Osteocyte (in vitro differentiated cells): ENCODE data around the gene CNKSR1. TPM values are rescaled to one million over a fixed set of nuclear protein-coding genes. Genes with fewer than 3 reads are reported as not detected.

ENCODE experiments used
- DNase-seq: peaks from one replicate; pipeline ENCODE4 v3.0.0; 2021; ENCODE audit warnings: mixed read lengths; ENCODE audit not compliant: unreplicated experiment; ENCODE audit errors: extremely low spot score
- H3K27ac Mint-ChIP-seq: one replicate; pipeline ENCODE4 v1.8.0; 2021; ENCODE audit warnings: mild to moderate bottlenecking, mixed read lengths; ENCODE audit not compliant: unreplicated experiment
- H3K27me3 Mint-ChIP-seq: one replicate; pipeline ENCODE4 v1.8.0; 2021; ENCODE audit warnings: mixed read lengths; ENCODE audit not compliant: unreplicated experiment
- H3K36me3 Mint-ChIP-seq: one replicate; pipeline ENCODE4 v1.8.0; 2021; ENCODE audit warnings: mixed read lengths; ENCODE audit not compliant: unreplicated experiment
- H3K4me1 Mint-ChIP-seq: one replicate; pipeline ENCODE4 v1.8.0; 2021; ENCODE audit warnings: mixed read lengths; ENCODE audit not compliant: unreplicated experiment
- H3K4me3 Mint-ChIP-seq: one replicate; pipeline ENCODE4 v1.8.0; 2021; ENCODE audit warnings: mild to moderate bottlenecking, moderate library complexity, mixed read lengths; ENCODE audit not compliant: unreplicated experiment
- H3K9me3 Mint-ChIP-seq: one replicate; pipeline ENCODE4 v1.8.0; 2021; ENCODE audit warnings: mixed read lengths; ENCODE audit not compliant: unreplicated experiment
- CTCF ChIP-seq: fragments of 200-600 bp; sonication (generic); IDR thresholded peaks from 2 replicates; pipeline ENCODE4 v1.5.0; 2021; ENCODE audit warnings: antibody characterized with exemption, mild to moderate bottlenecking, moderate library complexity
- total RNA-seq: library from RNA; stranded (reverse); gene quantifications from 2 replicates; pipeline ENCODE4 v1.2.1, GENCODE V29; 2021

Gene CNKSR1
- total RNA-seq, 1 donor from 2014 or later: 1.1 TPM

GRCh38 chr1:26180010-26180506 is 2.8 kb downstream of the CNKSR1 start:
- DNase-seq: no peak
- no peaks in the 10 kb centered on the region for H3K9me3 Mint-ChIP-seq
- H3K4me3 Mint-ChIP-seq: no peak overlapping the region
- no peak for TF ChIP-seq CTCF
- H3K36me3 Mint-ChIP-seq: no peaks in the 10 kb centered on the region
- no peak overlapping the region for H3K27ac Mint-ChIP-seq
- no peaks in the 10 kb centered on the region for H3K27me3 Mint-ChIP-seq
- peaks cover 5% of the 10 kb centered on the region for H3K4me1 Mint-ChIP-seq

DNA sequence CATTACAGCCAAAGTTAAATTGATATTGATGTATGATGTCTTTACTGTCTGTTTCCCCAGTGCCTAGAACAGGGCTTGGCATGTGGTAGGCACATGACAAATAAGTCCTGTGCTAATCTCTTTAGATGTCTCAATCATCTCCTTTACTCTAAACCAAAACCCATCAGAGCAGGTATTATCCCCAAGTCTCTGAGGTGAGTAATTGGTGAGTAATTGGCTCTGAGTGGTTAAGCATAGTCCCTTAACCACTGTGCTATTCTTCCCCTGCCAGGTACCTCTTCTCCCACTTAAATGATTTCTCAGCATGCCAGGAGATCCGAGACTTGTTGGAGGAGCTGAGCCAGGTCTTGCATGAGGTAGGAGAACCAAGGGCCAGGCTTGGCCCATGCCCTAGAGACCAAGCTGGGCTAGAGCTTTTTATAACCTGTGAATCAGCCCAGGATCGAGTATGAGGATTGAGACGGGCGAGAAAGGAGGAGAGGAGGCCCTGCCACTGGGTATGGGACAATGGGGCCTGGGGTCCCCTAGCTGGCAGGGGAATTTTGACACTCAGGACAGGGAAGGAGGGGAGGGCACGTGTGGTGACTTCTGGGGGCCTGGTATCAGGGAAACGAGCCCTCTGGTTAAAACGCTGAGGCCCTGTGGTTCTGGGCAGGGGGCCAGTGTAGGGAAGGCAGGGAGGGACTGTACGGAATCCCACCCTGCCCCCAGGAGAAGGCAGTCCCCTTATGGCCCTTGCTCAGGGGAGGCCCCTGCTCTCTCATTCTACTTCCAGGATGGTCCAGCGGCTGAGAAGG is 4.5 kb downstream of the CNKSR1 start:
- Mint-ChIP-seq H3K27ac (no peak overlapping the region), H3K9me3 (no peaks in the 10 kb centered on the region), H3K36me3 (no peaks in the 10 kb centered on the region), H3K4me1 (peaks cover 5% of the 10 kb centered on the region), H3K4me3 (no peak overlapping the region), H3K27me3 (no peaks in the 10 kb centered on the region)
- TF ChIP-seq CTCF: no peak
- no peak for DNase-seq

GRCh38 chr1:26182383-26182696 is 5.0 kb downstream of the CNKSR1 start:
- no peak overlapping the region for H3K4me3 Mint-ChIP-seq
- H3K9me3 Mint-ChIP-seq: no peaks in the 10 kb centered on the region
- no peaks in the 10 kb centered on the region for H3K36me3 Mint-ChIP-seq
- TF ChIP-seq CTCF: no peak
- DNase-seq: no peak
- peaks cover 5% of the 10 kb centered on the region for H3K4me1 Mint-ChIP-seq
- H3K27ac Mint-ChIP-seq: no peak overlapping the region
- H3K27me3 Mint-ChIP-seq: no peaks in the 10 kb centered on the region

DNA sequence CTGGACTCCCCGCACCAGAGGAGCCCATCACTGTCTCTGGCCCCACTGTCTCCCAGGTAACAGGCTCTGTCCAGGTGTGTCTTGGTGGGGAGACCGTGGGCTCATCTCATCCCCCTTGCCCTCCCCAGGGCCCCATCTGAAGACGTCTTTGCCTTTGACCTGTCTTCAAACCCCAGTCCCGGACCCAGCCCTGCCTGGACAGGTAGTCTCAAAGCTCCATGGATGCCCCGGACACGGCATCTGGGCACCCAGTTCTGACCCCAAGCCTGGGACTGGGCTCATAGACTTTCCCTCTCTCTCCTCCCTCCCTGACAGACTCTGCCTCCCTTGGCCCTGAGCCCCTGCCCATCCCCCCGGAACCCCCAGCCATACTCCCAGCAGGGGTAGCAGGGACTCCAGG is 6.8 kb downstream of the CNKSR1 start:
- Mint-ChIP-seq H3K36me3 (no peaks in the 10 kb centered on the region), H3K9me3 (no peaks in the 10 kb centered on the region), H3K4me3 (no peak overlapping the region), H3K4me1 (no peaks in the 10 kb centered on the region), H3K27ac (no peak overlapping the region), H3K27me3 (no peaks in the 10 kb centered on the region)
- no peak for TF ChIP-seq CTCF
- no peak for DNase-seq

DNA sequence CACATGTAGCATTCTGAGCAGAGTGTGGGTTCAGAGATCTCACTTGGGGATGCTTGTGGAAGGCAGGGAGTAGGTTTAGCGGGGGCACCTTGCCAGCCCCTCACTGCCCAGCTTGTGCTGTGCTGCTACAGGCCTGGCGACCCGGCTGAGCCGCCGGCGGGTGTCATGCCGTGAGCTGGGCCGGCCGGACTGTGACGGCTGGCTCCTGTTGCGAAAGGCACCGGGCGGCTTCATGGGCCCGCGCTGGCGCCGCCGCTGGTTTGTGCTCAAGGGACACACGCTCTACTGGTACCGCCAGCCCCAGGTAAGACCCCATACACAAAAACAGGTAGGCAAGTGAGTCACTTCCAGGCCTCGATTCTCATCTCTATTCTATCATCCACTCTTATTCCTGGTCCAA is 7.6 kb downstream of the CNKSR1 start:
- Mint-ChIP-seq H3K9me3 (no peaks in the 10 kb centered on the region), H3K4me3 (no peak overlapping the region), H3K4me1 (no peaks in the 10 kb centered on the region), H3K36me3 (no peaks in the 10 kb centered on the region), H3K27ac (no peak overlapping the region), H3K27me3 (no peaks in the 10 kb centered on the region)
- DNase-seq: no peak
- no peak for TF ChIP-seq CTCF
